MM.1S (cell line): ENCODE measurements around the gene TMEM82.

ENCODE experiments used
- EZH2phosphoT487 ChIP-seq: fragments of 300-600 bp; sonication (generic); IDR thresholded peaks from 2 replicates; pipeline ENCODE4 v1.6.1; 2018; ENCODE audit warnings: antibody characterized with exemption, low read length
- TF ChIP-seq, protein P1 (sequence below): fragments of 300-600 bp; sonication (generic); IDR thresholded peaks from 2 replicates; pipeline ENCODE4 v1.5.1; 2016; ENCODE audit warnings: antibody characterized with exemption, low read length, mixed read lengths

DNA sequence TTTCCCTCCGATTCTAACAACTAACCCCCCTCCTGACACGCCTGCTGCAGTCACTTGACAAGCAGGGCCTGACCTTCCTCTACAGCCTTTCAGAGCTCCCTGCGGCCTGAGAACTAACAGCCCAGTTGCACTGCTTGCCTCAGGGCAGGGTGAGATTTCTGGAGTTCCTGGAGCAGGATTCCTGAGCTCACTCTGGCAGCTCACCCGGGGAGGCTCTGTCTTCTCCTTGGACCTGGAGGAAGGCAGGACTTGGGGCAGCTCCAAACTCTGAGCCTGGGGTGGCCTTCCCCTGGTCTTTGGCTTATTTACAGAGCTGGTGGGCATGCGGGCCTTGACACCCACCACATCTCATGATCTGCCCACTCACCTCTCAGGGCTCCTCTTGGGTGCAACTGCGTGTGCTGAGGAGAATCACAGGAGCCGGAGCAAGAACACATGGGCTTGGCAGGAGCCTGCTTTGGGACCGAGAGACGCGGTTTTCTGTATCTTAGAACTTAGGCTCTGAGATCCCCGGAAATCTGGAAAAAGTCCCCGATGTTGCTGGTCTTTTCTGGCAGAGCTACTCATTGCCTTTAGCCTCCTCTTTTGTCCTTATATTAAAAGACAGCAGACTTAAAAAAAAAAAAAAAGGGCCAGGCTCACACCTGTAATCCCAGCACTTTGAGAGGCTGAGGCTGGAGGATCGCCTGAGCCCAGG is 19.3 kb upstream of the TMEM82 start:
- TF ChIP-seq, protein P1, sequence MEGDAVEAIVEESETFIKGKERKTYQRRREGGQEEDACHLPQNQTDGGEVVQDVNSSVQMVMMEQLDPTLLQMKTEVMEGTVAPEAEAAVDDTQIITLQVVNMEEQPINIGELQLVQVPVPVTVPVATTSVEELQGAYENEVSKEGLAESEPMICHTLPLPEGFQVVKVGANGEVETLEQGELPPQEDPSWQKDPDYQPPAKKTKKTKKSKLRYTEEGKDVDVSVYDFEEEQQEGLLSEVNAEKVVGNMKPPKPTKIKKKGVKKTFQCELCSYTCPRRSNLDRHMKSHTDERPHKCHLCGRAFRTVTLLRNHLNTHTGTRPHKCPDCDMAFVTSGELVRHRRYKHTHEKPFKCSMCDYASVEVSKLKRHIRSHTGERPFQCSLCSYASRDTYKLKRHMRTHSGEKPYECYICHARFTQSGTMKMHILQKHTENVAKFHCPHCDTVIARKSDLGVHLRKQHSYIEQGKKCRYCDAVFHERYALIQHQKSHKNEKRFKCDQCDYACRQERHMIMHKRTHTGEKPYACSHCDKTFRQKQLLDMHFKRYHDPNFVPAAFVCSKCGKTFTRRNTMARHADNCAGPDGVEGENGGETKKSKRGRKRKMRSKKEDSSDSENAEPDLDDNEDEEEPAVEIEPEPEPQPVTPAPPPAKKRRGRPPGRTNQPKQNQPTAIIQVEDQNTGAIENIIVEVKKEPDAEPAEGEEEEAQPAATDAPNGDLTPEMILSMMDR, result no peak
- TF ChIP-seq EZH2phosphoT487, result no peak
